ENCODE measurements around the gene OAS2.

OAS2 gene

GRCh38 chr12:113030875-113031525 is 52.7 kb downstream of the OAS2 start:
- peak; percentile 31 for DNase-seq

GRCh38 chr12:113039911-113040445 is 61.7 kb downstream of the OAS2 start:
- no peak for DNase-seq

- no peak for DNase-seq
These were observed 62.4 kb downstream of the OAS2 start for GRCh38 chr12:113040722-113041171.

- DNase-seq: no peak
These were observed 63.2 kb downstream of the OAS2 start for GRCh38 chr12:113041560-113041959.

- no peak for DNase-seq
These were observed 64.9 kb downstream of the OAS2 start for GRCh38 chr12:113043240-113043639.

- no peak for DNase-seq
These were observed 66.2 kb downstream of the OAS2 start for GRCh38 chr12:113044516-113044915.

- DNase-seq: peak; percentile 47
These were observed 70.4 kb downstream of the OAS2 start for GRCh38 chr12:113048716-113049127.

GRCh38 chr12:113049976-113050742 is 71.8 kb downstream of the OAS2 start:
- DNase-seq: no peak

GRCh38 chr12:113050795-113051194 is 72.5 kb downstream of the OAS2 start:
- no peak for DNase-seq

GRCh38 chr12:113051759-113052158 is 73.4 kb downstream of the OAS2 start:
- DNase-seq: no peak

- no peak for DNase-seq
These were observed 74.0 kb downstream of the OAS2 start for GRCh38 chr12:113052326-113052725.

- no peak for DNase-seq
These were observed 76.7 kb downstream of the OAS2 start for GRCh38 chr12:113054948-113055486.

GRCh38 chr12:113055594-113056380 is 77.5 kb downstream of the OAS2 start:
- no peak for DNase-seq

GRCh38 chr12:113056381-113056630 is 78.0 kb downstream of the OAS2 start:
- DNase-seq: no peak

- no peak for DNase-seq
These were observed 78.5 kb downstream of the OAS2 start, which contains the start of gene DTX1 for GRCh38 chr12:113056631-113057488. DTX1 (plus strand) TSS chr12:113056730; CDS start chr12:113058193, 1,463 bp downstream.

GRCh38 chr12:113057565-113058485 is 79.5 kb downstream of the OAS2 start:
- DNase-seq: no peak

GRCh38 chr12:113058553-113058952 is 80.2 kb downstream of the OAS2 start:
- DNase-seq: no peak

GRCh38 chr12:113059071-113059595 is 80.8 kb downstream of the OAS2 start:
- no peak for DNase-seq

- no peak for DNase-seq
These were observed 82.1 kb downstream of the OAS2 start for GRCh38 chr12:113060336-113060960.

GRCh38 chr12:113061061-113061694 is 82.9 kb downstream of the OAS2 start:
- no peak for DNase-seq

Data from NCI-H1417 treated with DMSO at 0.1 percent for 48 hours (cell line).